NOMO-1 treated with dmso at 0.1 percent for 144 hours (cell line): ENCODE data around the gene IDH1.
"Not testable (repeated sequence)": the region's sequence is repeated elsewhere in the genome, so short reads cannot be mapped to it uniquely, and the experiment has no call there.

ENCODE experiments used
- DNase-seq: peaks from one replicate; lab custom pipeline; 2025; ENCODE audit not compliant: unreplicated experiment; lab: John Stamatoyannopoulos, UW

IDH1 gene

DNA sequence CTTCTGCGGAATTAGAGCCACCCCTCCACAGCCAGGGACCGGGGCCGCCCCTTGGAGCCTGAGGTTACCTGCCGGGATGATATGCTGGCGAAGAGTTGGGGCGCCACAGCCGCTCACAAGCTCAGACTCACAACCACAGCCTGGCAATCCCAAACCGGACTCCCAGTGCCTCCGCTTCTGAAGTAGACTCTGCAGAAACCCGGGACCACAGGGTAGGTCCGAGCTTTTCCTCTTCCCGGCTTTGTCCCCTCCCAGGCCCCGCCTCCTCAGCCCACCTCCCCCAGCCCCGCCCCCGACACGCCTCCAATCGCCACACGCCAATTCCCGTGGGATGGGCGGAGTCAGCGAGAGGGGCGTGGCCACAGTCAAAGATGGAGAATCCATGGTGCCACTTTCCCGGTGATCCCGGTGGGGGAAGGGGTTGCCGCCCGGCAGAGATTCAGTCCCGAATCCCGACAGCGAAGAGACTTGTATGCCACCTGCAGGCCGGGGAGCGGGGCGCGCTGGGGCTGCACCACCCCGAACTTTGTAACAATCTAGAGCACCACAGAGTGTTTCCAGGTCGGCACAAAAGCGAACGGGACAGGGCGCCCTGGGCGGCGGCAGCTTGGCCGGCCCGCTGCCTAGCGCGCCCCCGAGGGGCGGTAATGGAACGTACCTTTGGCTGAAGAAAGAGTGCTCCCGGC lies at the start of gene IDH1:
TSS of gene IDH1 (minus strand) at position 201 of the 686 bp plus-strand sequence. CDS start 3,520 bp downstream, outside the sequence.
- DNase-seq, result peak; percentile 82

DNA sequence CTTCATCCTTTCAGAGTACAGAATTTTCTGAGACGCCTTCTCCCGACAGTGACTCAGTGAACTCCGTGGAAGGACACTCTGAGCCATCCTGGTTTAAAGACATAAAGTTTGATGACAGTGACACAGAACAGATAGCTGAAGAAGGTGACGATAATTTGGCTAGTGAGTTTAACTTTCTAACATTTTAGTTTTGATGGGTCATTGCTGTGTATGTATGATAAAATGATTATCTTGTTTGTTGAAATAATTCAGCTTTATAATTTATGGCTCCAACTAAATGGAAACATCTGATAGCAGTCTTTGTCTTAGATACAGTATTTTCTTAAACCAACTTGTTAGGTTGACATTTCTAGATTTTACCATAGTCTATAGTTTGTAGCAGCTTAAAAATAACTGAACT lies 49.3 kb upstream of the IDH1 start:
- DNase-seq, result no peak

DNA sequence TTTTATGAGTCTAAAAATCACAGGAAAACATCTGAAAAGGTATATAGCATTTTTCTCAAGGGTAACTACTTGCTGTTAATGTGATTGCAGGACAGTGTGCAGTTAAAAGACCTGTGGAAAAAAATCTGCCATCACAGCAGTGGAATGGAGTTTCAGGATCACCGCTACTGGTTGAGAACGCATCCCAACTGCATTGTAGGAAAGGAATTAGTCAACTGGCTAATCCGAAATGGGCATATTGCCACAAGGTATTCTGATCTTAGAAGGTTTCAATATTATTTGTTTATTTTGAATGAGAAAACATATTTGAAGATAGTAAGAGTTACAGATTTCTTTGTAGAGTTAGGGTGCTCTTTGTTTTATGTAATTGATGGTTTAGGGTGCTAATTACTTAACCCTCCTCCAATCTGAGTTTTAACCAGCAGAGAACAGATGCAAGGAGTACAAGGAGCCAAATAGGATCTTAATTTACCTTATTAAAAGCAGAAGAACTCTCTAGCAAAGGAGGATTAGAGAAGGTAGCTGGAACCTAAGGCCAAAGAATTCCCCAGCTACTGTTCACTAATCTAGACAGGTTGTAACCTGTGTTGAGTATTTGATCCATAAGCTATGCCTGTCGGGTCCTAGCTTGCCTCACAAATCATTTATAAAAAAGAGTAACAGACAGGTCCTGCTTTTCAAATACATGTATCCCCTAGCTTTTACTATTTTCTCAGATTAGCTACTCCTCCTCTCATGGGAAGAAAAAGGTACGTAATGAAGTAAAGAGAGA lies 46.2 kb upstream of the IDH1 start:
- DNase-seq, result no peak

DNA sequence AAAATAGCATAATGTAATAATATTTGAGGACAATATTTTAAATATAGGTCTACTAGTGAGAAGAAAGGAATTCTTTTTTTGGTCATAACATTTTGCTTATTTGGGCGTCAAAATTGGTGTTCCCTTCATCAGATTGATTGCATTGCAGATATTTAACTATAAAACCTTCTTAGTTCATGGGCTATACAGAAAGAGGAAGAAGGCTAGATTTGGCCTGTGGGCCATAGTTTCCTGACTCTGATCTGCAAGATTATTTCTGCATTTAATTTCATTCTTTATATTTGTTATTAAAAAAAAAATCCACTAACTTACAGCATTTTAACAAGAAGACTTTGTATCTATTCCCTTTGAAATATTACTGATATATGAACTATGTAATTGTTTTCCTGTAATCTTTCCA lies 43.1 kb upstream of the IDH1 start:
- no peak for DNase-seq

DNA sequence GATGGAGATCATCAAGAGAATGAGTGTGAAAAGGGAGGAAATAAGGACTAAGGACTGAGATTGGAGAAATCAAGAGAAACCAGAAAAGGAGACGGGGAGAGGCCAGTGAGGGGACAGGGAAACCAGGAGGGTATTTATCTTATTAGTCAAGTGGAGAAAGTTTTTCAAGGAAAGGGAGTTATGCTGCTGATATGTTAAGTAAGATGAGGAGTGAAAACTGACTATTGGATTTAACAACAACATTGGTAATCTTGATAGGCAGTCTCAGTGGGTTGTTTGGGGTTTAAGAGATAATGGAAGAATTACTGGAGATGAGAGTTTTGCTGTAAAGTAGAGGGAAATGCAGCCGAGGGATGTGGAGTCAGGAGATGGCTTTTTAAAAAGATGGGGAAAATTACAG lies 41.7 kb upstream of the IDH1 start:
- no peak for DNase-seq

DNA sequence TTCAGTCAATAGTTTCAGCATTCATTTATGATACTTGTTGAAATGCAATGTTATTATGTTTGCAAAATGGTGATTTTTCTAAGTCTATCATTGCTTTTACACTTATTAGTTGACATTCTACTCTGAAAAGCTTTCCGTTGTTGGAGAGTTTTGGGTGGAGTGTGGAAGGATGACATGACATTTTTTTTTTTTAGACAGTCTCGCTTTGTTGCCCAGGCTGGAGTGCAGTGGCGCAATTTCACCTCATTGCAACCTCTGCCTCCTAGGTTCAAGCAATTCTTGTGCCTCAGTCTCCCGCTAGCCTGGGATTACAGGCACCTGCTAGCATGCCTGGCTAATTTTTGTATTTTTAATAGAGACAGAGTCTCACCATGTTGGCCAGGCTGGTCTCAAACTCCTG lies 41.0 kb upstream of the IDH1 start:
- DNase-seq, result no peak

DNA sequence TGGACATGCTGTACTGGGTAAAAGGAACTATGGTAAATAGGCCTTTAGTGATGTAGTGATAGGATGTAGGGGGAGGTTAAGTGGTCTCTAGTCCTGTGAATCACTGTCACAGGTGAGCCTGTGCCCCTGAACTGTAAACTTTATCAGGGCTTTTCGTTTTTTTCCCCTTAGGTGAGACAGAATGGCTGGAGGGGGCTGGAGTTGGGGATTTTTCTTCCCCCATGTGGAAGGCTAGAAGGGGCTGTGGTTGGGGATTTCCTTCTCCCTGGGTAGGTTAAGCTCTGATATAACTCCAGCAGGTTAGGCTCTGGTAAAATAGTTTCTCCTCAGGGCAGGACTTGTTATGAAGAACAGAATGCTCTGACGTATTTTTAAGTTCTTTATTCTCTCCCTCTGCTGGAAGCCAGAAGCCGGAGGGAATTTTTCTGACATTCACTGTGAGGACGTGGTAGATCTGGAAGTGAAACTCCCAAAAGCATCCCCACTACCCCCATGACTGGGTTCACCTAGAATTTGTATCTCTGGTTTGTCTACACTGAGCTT lies 39.7 kb upstream of the IDH1 start:
- no peak for DNase-seq

DNA sequence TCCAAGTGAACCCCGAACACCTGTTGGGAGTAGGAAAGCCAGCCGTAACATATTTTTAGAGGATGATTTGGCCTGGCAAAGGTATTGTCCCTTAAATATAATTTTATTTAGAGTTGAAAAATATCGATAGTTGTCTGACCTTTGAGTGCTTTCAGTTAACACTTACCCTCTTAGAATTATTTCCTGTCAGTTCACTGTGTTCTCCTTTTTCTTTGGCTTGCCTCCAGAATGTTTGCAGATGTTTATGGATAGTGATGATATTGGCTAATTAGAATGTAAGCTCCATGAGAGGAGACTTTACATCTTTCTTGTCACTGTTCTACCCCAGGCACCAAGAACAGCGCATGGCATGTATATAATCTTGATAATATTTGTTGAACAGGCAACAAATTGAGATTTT lies 31.0 kb upstream of the IDH1 start:
- no peak for DNase-seq

DNA sequence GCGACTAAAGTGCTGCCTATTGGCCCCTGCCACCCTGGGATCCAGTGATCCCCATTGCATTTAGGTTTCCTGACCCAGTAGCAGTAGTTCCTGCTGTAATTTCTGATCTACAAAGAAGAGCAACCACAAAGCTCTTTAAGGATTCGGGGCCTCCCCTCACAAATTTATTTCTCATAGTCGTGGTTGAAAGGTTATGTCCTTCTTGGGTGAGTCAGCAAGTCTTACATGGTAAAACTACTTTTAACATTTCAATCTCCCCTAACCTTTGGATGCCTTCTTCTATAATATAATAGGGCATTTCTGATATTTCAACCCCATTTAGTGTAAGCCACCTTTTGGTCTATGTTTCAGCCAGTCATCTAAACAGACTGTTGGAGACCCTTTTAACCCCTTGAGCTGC lies 26.1 kb upstream of the IDH1 start:
- no peak for DNase-seq

DNA sequence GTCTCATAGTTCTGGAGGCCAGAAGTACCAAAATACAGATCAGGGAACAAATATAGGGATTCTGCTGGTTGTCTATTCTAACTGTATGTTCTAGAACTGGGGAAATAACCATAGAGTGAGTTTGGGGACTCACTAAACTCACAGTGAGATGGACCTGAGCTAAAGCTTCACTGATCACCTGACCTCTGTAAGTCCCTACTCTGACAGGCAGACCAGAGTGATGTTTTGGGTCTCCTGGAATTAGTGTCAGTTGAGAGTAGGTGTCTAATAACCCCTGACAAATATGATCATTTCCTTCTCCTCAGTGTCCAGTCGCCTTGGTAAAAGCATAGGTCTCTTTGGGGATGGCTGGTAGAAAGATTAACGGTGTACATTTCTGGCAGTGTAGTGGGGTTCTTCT lies 25.4 kb upstream of the IDH1 start:
- DNase-seq, result no peak

DNA sequence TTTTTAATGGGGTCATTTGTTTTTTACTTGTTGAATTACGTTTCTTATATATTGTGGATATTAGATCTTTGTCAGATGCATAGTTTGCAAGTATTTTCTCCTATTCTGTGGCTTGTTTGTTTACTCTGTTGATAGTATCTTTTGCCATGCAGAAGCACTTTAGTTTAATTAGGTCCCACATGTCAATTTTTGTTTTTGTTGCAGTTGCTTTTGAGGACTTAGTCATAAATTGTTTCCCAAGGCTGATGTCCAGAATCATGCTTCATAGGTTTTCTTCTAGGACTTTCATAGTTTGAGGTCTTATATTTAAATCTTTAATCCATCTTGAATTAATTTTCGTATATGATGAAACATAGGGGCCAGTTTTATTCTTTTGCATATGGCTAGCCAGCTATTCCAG lies 24.4 kb upstream of the IDH1 start:
- no peak for DNase-seq

DNA sequence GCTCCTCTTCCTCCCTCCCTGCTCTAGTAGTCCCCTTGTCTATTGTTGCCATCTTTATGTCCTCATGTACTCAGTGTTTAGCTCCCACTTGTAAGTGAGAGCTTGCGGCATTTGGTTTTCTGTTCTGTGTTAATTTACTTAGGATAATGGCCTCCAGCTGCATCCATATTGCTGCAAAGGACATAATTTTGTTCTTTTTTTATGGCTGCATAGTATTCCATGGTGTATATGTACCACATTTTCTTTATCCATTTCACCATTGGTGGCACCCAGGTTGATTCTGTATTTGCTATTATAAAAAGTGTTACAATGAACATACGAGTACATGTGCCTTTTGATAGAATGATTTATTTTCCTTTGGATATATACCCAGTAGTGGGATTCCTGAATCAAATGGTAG lies 23.7 kb upstream of the IDH1 start:
- DNase-seq, result no peak

DNA sequence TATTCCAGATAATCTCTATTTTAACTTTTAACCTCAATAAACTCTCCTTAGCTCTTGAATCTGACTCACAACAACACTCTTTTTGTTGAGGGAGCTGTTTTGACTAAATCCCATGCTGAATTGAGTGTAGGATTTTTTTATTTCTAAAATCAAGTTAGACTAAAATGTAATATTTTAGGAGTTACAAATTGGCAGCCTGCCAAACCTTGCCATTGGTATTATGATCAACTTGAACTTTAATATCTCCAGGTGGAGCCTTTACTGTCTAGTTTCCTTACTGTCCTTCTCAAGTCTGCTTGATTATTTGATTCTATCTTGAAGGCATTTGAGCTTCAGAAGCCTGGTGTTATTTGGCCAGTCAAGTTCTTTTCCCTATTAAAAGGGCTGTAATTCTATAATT lies 19.9 kb upstream of the IDH1 start:
- no peak for DNase-seq

DNA sequence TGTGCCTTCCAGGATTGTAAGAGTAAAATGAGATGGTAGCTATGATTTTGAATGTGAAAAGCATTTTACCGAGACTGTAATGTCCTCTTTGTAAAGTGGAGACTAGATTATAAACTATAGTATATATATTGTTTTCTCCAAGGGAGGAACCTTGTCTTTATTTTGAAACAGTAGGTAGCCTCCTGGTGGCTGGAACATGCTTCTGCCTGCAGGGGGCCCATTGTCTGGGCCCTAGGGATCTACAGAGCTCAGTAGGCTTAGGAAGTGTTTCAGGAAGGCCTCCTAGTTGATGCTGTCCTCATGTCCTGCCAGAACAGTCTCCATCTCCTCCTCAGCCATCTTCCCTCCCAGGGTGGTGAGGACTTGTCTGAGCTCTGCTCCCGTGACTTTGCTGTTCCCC lies 14.2 kb upstream of the IDH1 start:
- no peak for DNase-seq

DNA sequence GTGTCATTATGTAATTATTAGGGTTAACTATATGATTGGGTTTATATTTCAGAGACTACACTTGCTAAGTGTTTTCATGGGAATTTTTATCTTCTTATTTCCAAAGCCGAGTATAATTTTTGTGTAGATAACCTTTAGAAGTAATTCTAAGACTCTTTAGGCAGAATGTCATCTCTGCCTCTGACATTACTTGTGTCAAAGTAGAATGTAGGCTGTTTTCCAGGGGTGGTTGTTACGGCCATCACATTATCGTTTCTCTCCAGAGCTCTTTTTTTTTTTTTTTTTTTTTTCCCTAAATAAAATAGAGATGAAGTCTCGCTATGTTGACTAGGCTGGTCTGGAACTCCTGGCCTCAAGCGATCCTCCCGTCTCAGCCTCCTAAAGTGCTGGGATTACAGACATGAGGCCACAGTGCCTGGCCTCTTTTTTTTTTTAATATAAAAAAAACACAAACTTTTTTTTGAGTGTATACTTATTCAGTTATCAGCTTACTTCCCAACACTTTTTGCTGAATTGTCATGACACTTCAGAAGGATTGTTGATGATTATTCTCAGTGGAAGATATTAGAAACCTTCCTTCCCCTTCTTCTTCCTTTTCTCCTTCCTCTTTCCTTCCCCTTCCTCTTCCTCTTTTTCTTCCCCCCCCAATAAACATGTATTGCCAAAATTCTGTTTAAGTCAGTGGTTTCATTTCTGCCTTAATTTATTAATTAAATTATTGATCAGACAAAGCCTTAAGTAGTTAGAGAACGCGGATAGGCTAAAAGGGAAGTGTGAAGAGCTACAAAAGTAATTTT lies 13.5 kb upstream of the IDH1 start:
- no peak for DNase-seq

DNA sequence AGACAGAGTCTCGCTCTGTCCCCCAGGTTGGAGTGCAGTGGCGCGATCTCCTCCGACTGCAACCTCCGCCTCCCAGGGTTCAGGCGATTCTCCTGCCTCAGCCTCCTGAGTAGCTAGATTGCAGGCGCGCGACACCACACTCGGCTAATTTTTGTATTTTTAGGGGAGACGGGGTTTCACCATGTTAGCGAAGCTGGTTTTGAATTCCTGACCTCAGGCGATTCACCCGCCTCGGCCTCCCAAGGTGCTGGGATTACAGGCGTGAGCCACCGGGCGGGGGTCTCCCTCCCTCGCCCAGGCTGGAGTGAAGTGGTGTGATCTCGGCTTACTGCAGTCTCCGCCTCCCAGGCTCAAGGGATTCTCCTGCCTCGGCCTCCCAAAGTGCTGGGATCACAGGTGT lies 12.7 kb upstream of the IDH1 start:
- DNase-seq, result not testable (repeated sequence)

DNA sequence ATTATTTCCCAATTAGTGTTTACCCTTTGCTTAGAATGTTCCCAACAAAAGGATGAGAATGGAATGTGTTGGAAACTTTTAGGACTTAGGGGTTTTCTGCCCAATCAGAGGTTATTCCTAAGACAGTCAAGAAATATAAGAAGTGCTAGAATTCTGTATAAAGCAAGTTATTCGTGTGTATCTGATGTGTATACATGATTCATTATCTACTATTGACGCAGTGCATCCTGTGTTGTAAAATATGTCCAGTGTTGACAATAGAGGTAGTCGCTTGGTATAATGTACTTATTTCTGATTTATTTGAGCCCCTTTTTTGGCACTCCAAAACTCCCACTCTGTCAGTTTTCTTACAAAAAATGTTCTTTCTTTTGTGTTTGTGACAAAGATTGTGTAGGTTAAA lies 12.1 kb upstream of the IDH1 start:
- DNase-seq, result no peak

DNA sequence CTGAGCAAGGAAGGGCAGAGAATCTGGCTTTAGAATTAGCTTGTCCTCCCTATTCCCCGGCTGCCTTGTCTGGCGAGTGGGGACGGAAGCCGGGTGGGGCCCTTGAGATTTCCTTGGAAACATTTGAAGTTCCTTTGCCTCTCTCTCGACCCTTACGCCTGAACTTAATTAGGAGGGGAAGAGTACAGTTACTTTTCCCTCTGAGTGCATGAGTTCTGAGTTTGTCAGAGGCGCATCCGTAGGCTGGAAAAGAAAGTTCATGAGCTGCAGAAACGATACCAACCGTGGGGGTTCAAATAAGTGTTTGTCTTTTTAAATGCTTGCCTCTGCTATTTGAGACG lies 11.7 kb upstream of the IDH1 start:
- DNase-seq, result no peak

DNA sequence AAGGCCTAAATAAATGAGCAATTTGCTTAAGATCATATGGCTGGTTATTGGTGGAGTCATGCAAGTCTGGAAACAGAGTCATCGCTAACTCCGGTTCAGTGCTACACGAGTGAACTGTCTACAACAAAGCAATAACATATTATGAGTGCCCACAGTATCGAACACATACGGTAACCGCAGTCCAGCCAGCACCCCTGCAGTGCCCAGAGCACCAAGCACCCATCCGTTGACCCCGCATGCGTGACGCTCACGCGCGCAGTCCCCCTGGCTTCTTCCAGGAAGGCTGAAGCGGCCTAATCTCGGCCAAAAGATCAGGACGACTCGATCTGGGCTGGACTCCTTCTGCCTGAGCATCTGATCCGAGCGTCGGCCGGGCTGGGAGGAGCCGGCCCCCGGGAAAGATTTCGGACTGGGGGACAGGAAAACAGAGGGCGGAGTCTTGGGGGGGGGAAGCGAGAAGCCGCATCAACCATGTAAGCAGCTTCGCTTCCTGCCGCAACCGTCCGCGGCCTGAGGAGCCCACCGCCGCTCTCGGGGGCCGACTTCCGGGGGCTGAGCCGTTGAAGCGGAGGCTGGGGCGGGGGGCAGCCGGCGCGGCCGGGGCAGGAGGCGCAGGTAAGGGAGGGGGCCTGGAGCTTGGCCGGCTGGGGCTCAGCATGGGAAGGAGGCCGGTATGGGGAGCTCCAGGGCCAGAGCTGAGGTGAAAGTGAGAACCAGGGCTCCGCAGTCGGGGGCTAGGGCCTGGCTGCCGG lies 11.1 kb upstream of the IDH1 start, which contains the start of gene PIKFYVE:
TSS of gene PIKFYVE (plus strand) at position 455 of the 752 bp plus-strand sequence. CDS start 5,265 bp downstream, outside the sequence.
- peak; percentile 96 for DNase-seq

DNA sequence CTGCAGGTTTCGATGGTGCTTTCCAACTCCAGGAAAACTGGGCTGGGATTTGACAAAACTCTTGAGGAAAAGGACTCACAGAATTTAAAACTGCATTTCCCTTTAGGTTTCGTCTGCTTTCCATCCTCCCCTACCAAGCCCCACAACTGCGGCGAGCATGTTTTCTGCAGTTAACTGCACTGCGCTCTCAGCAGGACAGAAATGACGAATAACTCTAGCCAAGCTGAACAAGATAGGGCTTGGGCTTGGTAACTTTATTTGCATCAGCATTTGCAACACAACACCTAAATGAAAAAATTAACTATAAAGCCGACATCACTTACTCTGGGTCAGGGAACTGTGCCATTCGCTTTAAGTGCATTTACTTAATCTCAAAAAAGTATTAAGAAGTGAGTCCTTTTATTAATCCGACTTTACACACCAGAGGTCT lies 10.5 kb upstream of the IDH1 start:
- DNase-seq, result peak; percentile 39
